Measurements from ENCODE around the gene OTOG.

GRCh38 chr11:17556999-17557398 is 9.9 kb downstream of the OTOG start:
- TF ChIP-seq CTCF (IDR thresholded peaks at IDR 0.05; ENCODE audit: low read depth, low read length, poor library complexity, severe bottlenecking) (no peak), EZH2phosphoT487 (IDR thresholded peaks at IDR 0.05; ENCODE audit: borderline replicate concordance, low read length) (no peak)

Measured in DOHH2 (cell line).